ENCODE data around the gene MSI2.
A peak's percentile ranks its signal among the peaks of the same experiment; 100 is the strongest.

MSI2 gene

GRCh38 chr17:57444682-57445450 lies 188.5 kb downstream of the MSI2 start:
- no peak for DNase-seq

- DNase-seq = no peak
Observed at GRCh38 chr17:57445772-57446472, 189.6 kb downstream of the MSI2 start.

- DNase-seq = no peak
Observed at GRCh38 chr17:57447357-57447989, 191.2 kb downstream of the MSI2 start.

GRCh38 chr17:57447990-57448758 lies 191.9 kb downstream of the MSI2 start:
- DNase-seq = no peak

- no peak for DNase-seq
Observed at GRCh38 chr17:57448759-57449283, 192.5 kb downstream of the MSI2 start.

GRCh38 chr17:57451191-57451590 lies 194.9 kb downstream of the MSI2 start:
- DNase-seq = no peak

GRCh38 chr17:57451643-57452042 lies 195.3 kb downstream of the MSI2 start:
- DNase-seq = no peak

- DNase-seq = no peak
Observed at GRCh38 chr17:57453841-57454425, 197.6 kb downstream of the MSI2 start.

GRCh38 chr17:57454729-57455062 lies 198.4 kb downstream of the MSI2 start:
- no peak for DNase-seq

- DNase-seq = no peak
Observed at GRCh38 chr17:57455063-57455914, 199.0 kb downstream of the MSI2 start.

- DNase-seq = no peak
Observed at GRCh38 chr17:57456622-57457021, 200.3 kb downstream of the MSI2 start.

- no peak for DNase-seq
Observed at GRCh38 chr17:57457188-57457587, 200.9 kb downstream of the MSI2 start.

- DNase-seq = no peak
Observed at GRCh38 chr17:57458718-57459285, 202.5 kb downstream of the MSI2 start.

- DNase-seq = no peak
Observed at GRCh38 chr17:57459286-57459915, 203.1 kb downstream of the MSI2 start.

- DNase-seq = peak; percentile 26
Observed at GRCh38 chr17:57461082-57461481, 204.8 kb downstream of the MSI2 start.

GRCh38 chr17:57462007-57462579 lies 205.8 kb downstream of the MSI2 start:
- DNase-seq = no peak

GRCh38 chr17:57463103-57463885 lies 207.0 kb downstream of the MSI2 start:
- peak; percentile 82 for DNase-seq

GRCh38 chr17:57464191-57464864 lies 208.0 kb downstream of the MSI2 start:
- no peak for DNase-seq

- no peak for DNase-seq
Observed at GRCh38 chr17:57465610-57466009, 209.3 kb downstream of the MSI2 start.

Measured in stimulated activated CD4-positive, alpha-beta T cell treated with anti-CD3 and anti-CD28 coated beads, Interleukin-4, amount 100 ng/mL, for 1 hour (primary cell).